DOHH2 (cell line): Measurements from ENCODE around the gene DBNDD1.

Experiments
- EZH2phosphoT487 ChIP-seq: fragments of 200-600 bp; sonication (generic); IDR thresholded peaks from 2 replicates; pipeline ENCODE4 v1.6.1; 2017; ENCODE audit warnings: borderline replicate concordance, mild to moderate bottlenecking, antibody characterized with exemption, low read length, moderate library complexity, mixed read lengths
- TF ChIP-seq, protein P1 (sequence below): fragments of 200-600 bp; sonication (generic); IDR thresholded peaks from one replicate; pipeline ENCODE4 v1.5.1; 2014; ENCODE audit warnings: antibody characterized with exemption, mild to moderate bottlenecking, low read depth, low read length; ENCODE audit not compliant: poor library complexity, severe bottlenecking

- TF ChIP-seq, protein P1, sequence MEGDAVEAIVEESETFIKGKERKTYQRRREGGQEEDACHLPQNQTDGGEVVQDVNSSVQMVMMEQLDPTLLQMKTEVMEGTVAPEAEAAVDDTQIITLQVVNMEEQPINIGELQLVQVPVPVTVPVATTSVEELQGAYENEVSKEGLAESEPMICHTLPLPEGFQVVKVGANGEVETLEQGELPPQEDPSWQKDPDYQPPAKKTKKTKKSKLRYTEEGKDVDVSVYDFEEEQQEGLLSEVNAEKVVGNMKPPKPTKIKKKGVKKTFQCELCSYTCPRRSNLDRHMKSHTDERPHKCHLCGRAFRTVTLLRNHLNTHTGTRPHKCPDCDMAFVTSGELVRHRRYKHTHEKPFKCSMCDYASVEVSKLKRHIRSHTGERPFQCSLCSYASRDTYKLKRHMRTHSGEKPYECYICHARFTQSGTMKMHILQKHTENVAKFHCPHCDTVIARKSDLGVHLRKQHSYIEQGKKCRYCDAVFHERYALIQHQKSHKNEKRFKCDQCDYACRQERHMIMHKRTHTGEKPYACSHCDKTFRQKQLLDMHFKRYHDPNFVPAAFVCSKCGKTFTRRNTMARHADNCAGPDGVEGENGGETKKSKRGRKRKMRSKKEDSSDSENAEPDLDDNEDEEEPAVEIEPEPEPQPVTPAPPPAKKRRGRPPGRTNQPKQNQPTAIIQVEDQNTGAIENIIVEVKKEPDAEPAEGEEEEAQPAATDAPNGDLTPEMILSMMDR: no peak
- TF ChIP-seq EZH2phosphoT487: no peak
Observed at GRCh38 chr16:89957216-89957785, 62.0 kb downstream of the DBNDD1 start.
